ENCODE data around the gene MYH6. TPM values are rescaled to one million over a fixed set of nuclear protein-coding genes. Genes with fewer than 3 reads are reported as not detected.
"Not testable (repeated sequence)": the region's sequence is repeated elsewhere in the genome, so short reads cannot be mapped to it uniquely, and the experiment has no call there.

The MYH6 gene
- total RNA-seq, 1 donor from 2014 or later: 0.07 TPM

DNA sequence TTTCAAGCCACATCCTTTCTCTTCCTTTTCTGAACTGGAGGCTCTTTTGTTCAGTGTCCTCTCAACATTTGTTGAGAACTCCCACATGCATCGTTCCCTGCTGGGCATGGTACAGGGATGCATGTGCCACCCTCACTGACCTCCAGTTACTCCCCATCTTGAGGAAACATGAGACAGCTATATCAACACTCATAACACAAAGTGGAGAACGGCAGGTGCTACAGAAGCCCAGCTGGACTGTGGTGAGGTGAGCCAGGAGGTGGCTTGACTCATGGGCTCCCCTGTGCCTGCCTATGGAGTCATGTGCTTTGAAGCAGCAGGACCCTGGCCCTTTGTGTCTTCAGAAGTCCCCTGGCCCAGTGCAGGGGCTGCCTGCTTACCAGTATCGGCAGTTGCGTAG lies 9.7 kb downstream of the MYH6 start:
- Mint-ChIP-seq H3K36me3 (ENCODE audit: insufficient read depth) (no peaks in the 10 kb centered on the region), H3K4me1 (ENCODE audit: low read depth) (no peaks in the 10 kb centered on the region), H3K4me3 (ENCODE audit: low read depth) (no peak overlapping the region), H3K27ac (no peak overlapping the region), H3K9me3 (ENCODE audit: low read depth) (no peaks in the 10 kb centered on the region), H3K27me3 (peaks cover 26% of the 10 kb centered on the region)
- no peak for DNase-seq (ENCODE audit: low spot score, unreplicated experiment)
- TF ChIP-seq, protein P1, sequence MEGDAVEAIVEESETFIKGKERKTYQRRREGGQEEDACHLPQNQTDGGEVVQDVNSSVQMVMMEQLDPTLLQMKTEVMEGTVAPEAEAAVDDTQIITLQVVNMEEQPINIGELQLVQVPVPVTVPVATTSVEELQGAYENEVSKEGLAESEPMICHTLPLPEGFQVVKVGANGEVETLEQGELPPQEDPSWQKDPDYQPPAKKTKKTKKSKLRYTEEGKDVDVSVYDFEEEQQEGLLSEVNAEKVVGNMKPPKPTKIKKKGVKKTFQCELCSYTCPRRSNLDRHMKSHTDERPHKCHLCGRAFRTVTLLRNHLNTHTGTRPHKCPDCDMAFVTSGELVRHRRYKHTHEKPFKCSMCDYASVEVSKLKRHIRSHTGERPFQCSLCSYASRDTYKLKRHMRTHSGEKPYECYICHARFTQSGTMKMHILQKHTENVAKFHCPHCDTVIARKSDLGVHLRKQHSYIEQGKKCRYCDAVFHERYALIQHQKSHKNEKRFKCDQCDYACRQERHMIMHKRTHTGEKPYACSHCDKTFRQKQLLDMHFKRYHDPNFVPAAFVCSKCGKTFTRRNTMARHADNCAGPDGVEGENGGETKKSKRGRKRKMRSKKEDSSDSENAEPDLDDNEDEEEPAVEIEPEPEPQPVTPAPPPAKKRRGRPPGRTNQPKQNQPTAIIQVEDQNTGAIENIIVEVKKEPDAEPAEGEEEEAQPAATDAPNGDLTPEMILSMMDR (IDR thresholded peaks at IDR 0.05; ENCODE audit: unreplicated experiment): no peak

DNA sequence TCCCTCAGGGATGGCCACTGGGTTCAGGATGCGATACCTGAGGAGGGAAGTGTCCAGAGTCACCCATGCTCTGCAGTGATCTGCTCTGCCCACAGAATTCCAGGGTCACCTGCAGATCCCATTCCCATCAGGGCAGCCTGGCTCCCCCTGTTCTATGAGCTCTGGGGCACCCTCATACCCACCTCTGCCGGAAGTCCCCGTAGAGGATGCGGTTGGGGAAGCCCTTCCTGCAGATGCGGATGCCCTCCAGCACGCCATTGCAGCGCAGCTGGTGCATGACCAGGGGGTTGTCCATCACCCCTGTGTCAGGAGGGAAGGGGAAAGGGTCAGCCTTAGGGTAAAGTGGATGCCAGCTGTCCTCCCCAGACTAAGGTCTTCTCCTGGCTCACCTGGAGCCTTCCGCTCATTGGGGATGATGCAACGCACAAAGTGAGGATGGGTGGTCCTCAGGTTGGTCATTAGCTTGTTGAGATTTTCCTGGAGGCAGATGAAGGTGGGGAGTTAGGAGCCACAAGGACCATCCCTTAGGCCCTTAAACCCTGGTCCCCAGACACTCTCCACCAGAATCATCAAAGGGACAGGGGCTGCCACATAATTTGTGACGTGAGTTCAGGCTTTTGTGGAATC lies 11.2 kb downstream of the MYH6 start:
- no peak for DNase-seq (ENCODE audit: low spot score, unreplicated experiment)
- no peak overlapping the region for H3K4me3 Mint-ChIP-seq (ENCODE audit: low read depth)
- H3K4me1 Mint-ChIP-seq (ENCODE audit: low read depth): no peaks in the 10 kb centered on the region
- H3K36me3 Mint-ChIP-seq (ENCODE audit: insufficient read depth): no peaks in the 10 kb centered on the region
- no peak overlapping the region for H3K27ac Mint-ChIP-seq
- no peaks in the 10 kb centered on the region for H3K9me3 Mint-ChIP-seq (ENCODE audit: low read depth)
- H3K27me3 Mint-ChIP-seq: peaks cover 23% of the 10 kb centered on the region
- TF ChIP-seq, protein P1 (IDR thresholded peaks at IDR 0.05; ENCODE audit: unreplicated experiment): no peak

DNA sequence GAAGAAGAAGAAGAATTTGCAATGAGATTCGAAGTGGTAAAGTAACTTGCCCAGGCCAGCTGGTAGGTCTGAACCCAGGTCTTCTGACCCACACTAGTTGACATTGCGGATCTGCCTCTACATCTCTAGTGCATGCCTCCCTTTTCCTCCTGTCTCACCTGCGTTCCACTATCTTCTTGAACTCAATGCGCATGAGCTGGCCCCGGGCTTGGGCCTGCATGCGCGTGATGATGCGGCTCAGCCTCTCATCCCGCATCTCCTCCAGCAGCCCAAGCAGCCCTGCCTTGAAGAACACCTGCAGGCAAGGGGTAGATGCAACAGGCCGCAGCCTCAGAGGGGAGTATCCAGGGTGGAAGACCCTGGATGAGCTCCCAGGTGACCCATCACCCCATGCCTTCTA lies 11.9 kb downstream of the MYH6 start:
- H3K36me3 Mint-ChIP-seq (ENCODE audit: insufficient read depth): no peaks in the 10 kb centered on the region
- no peak for DNase-seq (ENCODE audit: low spot score, unreplicated experiment)
- no peaks in the 10 kb centered on the region for H3K9me3 Mint-ChIP-seq (ENCODE audit: low read depth)
- H3K4me3 Mint-ChIP-seq (ENCODE audit: low read depth): no peak overlapping the region
- TF ChIP-seq, protein P1 (IDR thresholded peaks at IDR 0.05; ENCODE audit: unreplicated experiment): no peak
- peaks cover 18% of the 10 kb centered on the region for H3K27me3 Mint-ChIP-seq
- no peaks in the 10 kb centered on the region for H3K4me1 Mint-ChIP-seq (ENCODE audit: low read depth)
- H3K27ac Mint-ChIP-seq: no peak overlapping the region

DNA sequence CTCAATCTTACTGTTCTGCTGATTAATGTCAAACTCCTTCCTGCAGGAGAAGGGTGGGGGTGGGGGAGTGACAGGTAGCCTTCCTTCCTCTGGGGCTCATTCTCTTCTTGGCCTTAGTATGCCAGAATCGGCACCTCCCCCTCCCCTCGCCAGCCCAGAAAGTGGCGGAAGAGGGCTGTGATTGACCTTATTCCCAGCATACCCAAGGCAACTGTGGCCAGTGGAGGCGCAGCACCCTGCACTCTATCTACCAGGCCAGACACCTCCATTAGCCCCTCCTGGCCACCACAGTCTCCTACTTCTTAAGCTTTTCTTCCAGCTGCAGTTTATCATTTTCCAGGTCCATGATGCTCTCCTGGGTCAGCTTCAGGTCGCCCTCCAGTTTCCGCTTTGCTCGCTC lies 15.5 kb downstream of the MYH6 start:
- TF ChIP-seq, protein P1 (IDR thresholded peaks at IDR 0.05; ENCODE audit: unreplicated experiment): no peak
- peaks cover 28% of the 10 kb centered on the region for H3K27me3 Mint-ChIP-seq
- H3K36me3 Mint-ChIP-seq (ENCODE audit: insufficient read depth): no peaks in the 10 kb centered on the region
- H3K4me3 Mint-ChIP-seq (ENCODE audit: low read depth): no peak overlapping the region
- no peak for DNase-seq (ENCODE audit: low spot score, unreplicated experiment)
- no peak overlapping the region for H3K27ac Mint-ChIP-seq
- no peaks in the 10 kb centered on the region for H3K9me3 Mint-ChIP-seq (ENCODE audit: low read depth)
- no peaks in the 10 kb centered on the region for H3K4me1 Mint-ChIP-seq (ENCODE audit: low read depth)

DNA sequence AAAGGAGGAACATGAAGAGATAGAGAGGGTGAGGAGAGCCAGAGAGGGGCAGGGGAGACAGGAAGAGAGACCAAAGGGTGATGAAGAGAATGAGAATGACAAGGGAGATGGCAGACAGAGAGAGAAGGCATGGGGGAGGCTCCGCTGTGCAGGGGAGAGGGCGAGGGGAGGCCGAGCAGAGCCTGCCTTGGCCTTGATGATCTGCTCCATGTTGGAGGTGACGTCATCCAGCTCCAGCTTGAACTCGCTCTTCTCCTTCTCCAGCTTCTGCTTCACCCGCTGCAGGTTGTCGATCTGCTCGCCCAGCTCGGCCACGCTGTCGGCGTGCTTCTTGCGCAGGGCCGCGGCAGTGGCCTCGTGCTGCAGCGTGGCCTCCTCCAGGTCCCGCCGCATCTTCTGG lies 18.2 kb downstream of the MYH6 start:
- H3K4me1 Mint-ChIP-seq (ENCODE audit: low read depth); H3K4me3 Mint-ChIP-seq (ENCODE audit: low read depth); H3K36me3 Mint-ChIP-seq (ENCODE audit: insufficient read depth); H3K27ac Mint-ChIP-seq; DNase-seq (ENCODE audit: low spot score, unreplicated experiment); H3K9me3 Mint-ChIP-seq (ENCODE audit: low read depth): not testable (repeated sequence)
- peaks cover 40% of the 10 kb centered on the region for H3K27me3 Mint-ChIP-seq

DNA sequence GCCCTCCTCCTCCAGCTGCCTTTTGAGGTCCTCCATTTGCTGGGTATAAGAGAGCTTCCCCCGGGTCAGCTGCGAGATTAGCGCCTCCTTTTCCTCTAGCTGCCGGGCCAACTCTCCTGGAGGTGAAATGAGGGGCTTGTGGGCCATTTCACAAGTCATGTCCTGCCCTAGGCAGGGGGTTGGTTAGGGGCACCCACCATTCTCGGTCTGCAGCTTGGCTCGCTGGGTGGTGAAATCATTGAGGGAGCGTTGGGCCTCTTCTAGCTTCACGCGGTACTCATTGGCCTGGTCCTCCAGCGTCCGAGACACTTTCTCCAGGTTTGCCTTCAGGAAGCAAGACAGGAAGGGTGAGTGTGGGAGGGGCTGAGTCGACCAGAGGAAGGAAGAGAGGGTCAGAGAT lies 18.7 kb downstream of the MYH6 start:
- Mint-ChIP-seq H3K4me1 (ENCODE audit: low read depth) (peaks cover 1% of the 10 kb centered on the region), H3K9me3 (ENCODE audit: low read depth) (no peaks in the 10 kb centered on the region), H3K27ac (no peak overlapping the region)

More for the DNA sequence above, 18.7 kb downstream of the MYH6 start:
- Mint-ChIP-seq H3K4me3 (ENCODE audit: low read depth) (no peak overlapping the region), H3K36me3 (ENCODE audit: insufficient read depth) (no peaks in the 10 kb centered on the region), H3K27me3 (peaks cover 44% of the 10 kb centered on the region)
- DNase-seq (ENCODE audit: low spot score, unreplicated experiment): no peak
- TF ChIP-seq, protein P1 (IDR thresholded peaks at IDR 0.05; ENCODE audit: unreplicated experiment): no peak

All from progenitor cell of endocrine pancreas (in vitro differentiated cells).